Measurements from ENCODE around the gene IL1RAPL1.

The IL1RAPL1 gene

GRCh38 chrX:29902004-29902403, 1314.8 kb downstream of the IL1RAPL1 start:
- no peak for DNase-seq (ENCODE audit: low spot score)
- H3K27ac ChIP-seq = no peak overlapping the region
- ChIA-PET CTCF (interaction anchor here (0.6 kb wide), 1 partner anchor 1272 kb away, joined by 3 read pairs; no protein-coding TSS in a partner anchor), POLR2A (ENCODE audit: low non-redundant PET) (no interaction called here)
- no peak for TF ChIP-seq CTCF (conservative IDR thresholded peaks at IDR 0.05; ENCODE audit: low read depth)

- ChIA-PET POLR2A (ENCODE audit: low non-redundant PET) (no interaction called here), CTCF (interaction anchor here (0.6 to 1.8 kb wide), 5 partner anchors 8 to 1315 kb away, joined by 3 to 5 read pairs (median 3); no protein-coding TSS in a partner anchor)
- DNase-seq (ENCODE audit: low spot score) = no peak
- H3K27ac ChIP-seq = no peak overlapping the region
- peak; percentile 43 for TF ChIP-seq CTCF (conservative IDR thresholded peaks at IDR 0.05; ENCODE audit: low read depth)
These were observed 1316.1 kb downstream of the IL1RAPL1 start for GRCh38 chrX:29903360-29903759.

- CTCF ChIA-PET = interaction anchor here (0.6 to 1.3 kb wide), 3 partner anchors 8 to 685 kb away, joined by 5 to 8 read pairs (median 6); no protein-coding TSS in a partner anchor
- peak; percentile 0 for DNase-seq (ENCODE audit: low spot score)
- H3K27ac ChIP-seq = no peak overlapping the region
- no peak for TF ChIP-seq CTCF (conservative IDR thresholded peaks at IDR 0.05; ENCODE audit: low read depth)
- POLR2A ChIA-PET (ENCODE audit: low non-redundant PET) = no interaction called here
These were observed 1324.4 kb downstream of the IL1RAPL1 start for GRCh38 chrX:29911673-29912072.

- TF ChIP-seq CTCF (conservative IDR thresholded peaks at IDR 0.05; ENCODE audit: low read depth) = no peak
- no peak for DNase-seq (ENCODE audit: low spot score)
- H3K27ac ChIP-seq = no peak overlapping the region
- POLR2A ChIA-PET (ENCODE audit: low non-redundant PET) = no interaction called here
- CTCF ChIA-PET = no interaction called here
These were observed 1326.4 kb downstream of the IL1RAPL1 start for GRCh38 chrX:29913647-29914046.

- POLR2A ChIA-PET (ENCODE audit: low non-redundant PET) = no interaction called here
These were observed 1335.4 kb downstream of the IL1RAPL1 start for GRCh38 chrX:29922607-29923006.

GRCh38 chrX:29926056-29926455, 1338.8 kb downstream of the IL1RAPL1 start:
- H3K27ac ChIP-seq = no peak overlapping the region
- no peak for DNase-seq (ENCODE audit: low spot score)
- CTCF ChIA-PET = interaction anchor here (0.8 kb wide), 1 partner anchor 437 kb away, joined by 8 read pairs; no protein-coding TSS in a partner anchor
- POLR2A ChIA-PET (ENCODE audit: low non-redundant PET) = no interaction called here
- TF ChIP-seq CTCF (conservative IDR thresholded peaks at IDR 0.05; ENCODE audit: low read depth) = no peak

More at GRCh38 chrX:29922607-29923006, 1335.4 kb downstream of the IL1RAPL1 start:
- H3K27ac ChIP-seq = no peak overlapping the region
- CTCF ChIA-PET = interaction anchor here (1.2 kb wide), 1 partner anchor 11 kb away, joined by 6 read pairs; no protein-coding TSS in a partner anchor
- no peak for TF ChIP-seq CTCF (conservative IDR thresholded peaks at IDR 0.05; ENCODE audit: low read depth)
- DNase-seq (ENCODE audit: low spot score) = no peak

Data from RWPE1 (cell line).